Keratinocyte (primary cell): ENCODE results near the gene IL6R. TPM values are rescaled to one million over a fixed set of nuclear protein-coding genes. Genes with fewer than 3 reads are reported as not detected.
A peak's percentile ranks its signal among the peaks of the same experiment; 100 is the strongest.

Experiments used
- DNase-seq: peaks from one replicate; pipeline ENCODE4 v3.0.0-alpha.2; 2011; ENCODE audit warnings: low read depth, missing footprints, low spot score
- FAIRE-seq: peaks from 2 replicates; lab custom pipeline; 2011; peaks lifted over from hg19 to GRCh38; lab: Jason Lieb, UNC
- H2AFZ ChIP-seq: 2 replicates; pipeline ENCODE4 v1.6.0; 2012; ENCODE audit warnings: low read length, control low read depth, inconsistent platforms; ENCODE audit not compliant: control insufficient read depth
- H3K27ac ChIP-seq: 2 replicates; pipeline ENCODE4 v1.5.1; 2011; ENCODE audit warnings: low read length; ENCODE audit not compliant: control insufficient read depth, insufficient read depth
- H3K27me3 ChIP-seq: 3 replicates; pipeline ENCODE4 v1.6.0; 2011; ENCODE audit warnings: low read length; ENCODE audit not compliant: control insufficient read depth, insufficient read depth; ENCODE audit errors: extremely low read depth
- H3K36me3 ChIP-seq, 2 experiments: 2 replicates in 1 of 2; 3 replicates in 1 of 2; pipeline ENCODE4 v1.5.1; 2011; ENCODE audit warnings: low read length in 2 of 2, mild to moderate bottlenecking in 1 of 2; ENCODE audit not compliant: control insufficient read depth in 2 of 2, insufficient read depth in 2 of 2; ENCODE audit errors: extremely low read depth in 1 of 2
- H3K4me1 ChIP-seq: 3 replicates; pipeline ENCODE4 v1.5.1; 2011; ENCODE audit warnings: low read length; ENCODE audit not compliant: control insufficient read depth, insufficient read depth; ENCODE audit errors: extremely low read depth
- H3K4me2 ChIP-seq: 3 replicates; pipeline ENCODE4 v1.6.0; 2011; ENCODE audit warnings: low read depth, low read length; ENCODE audit not compliant: control insufficient read depth, insufficient read depth; ENCODE audit errors: extremely low read depth
- H3K4me3 ChIP-seq, 3 experiments: fragments of 200-600 bp in 1 of 3; sonication (generic) in 1 of 3; 2 replicates in 2 of 3; 3 replicates in 1 of 3; pipeline ENCODE4 v1.5.1; 2011 to 2016; ENCODE audit warnings: low read length in 3 of 3, mild to moderate bottlenecking in 3 of 3, control low read depth in 2 of 3, inconsistent platforms in 1 of 3, low read depth in 1 of 3, mixed read lengths in 1 of 3, mixed run types in 1 of 3, moderate library complexity in 1 of 3; ENCODE audit not compliant: control insufficient read depth in 2 of 3, insufficient read depth in 2 of 3; ENCODE audit errors: extremely low read depth in 1 of 3
- H3K79me2 ChIP-seq: 2 replicates; pipeline ENCODE4 v1.6.0; 2012; ENCODE audit warnings: low read length; ENCODE audit not compliant: control insufficient read depth, insufficient read depth
- H3K9ac ChIP-seq: 3 replicates; pipeline ENCODE4 v1.6.0; 2011; ENCODE audit warnings: low read length; ENCODE audit not compliant: control insufficient read depth, insufficient read depth; ENCODE audit errors: extremely low read depth
- H3K9me1 ChIP-seq: 3 replicates; pipeline ENCODE4 v1.6.0; 2011; ENCODE audit warnings: low read length; ENCODE audit not compliant: control insufficient read depth, insufficient read depth; ENCODE audit errors: extremely low read depth
- H3K9me3 ChIP-seq: 2 replicates; pipeline ENCODE4 v1.5.1; 2012; ENCODE audit warnings: low read depth, low read length; ENCODE audit not compliant: control insufficient read depth
- H4K20me1 ChIP-seq: 3 replicates; pipeline ENCODE4 v1.6.0; 2011; ENCODE audit warnings: low read length; ENCODE audit not compliant: control insufficient read depth, insufficient read depth; ENCODE audit errors: extremely low read depth
- EZH2 ChIP-seq: IDR thresholded peaks from one replicate; pipeline ENCODE4 v1.6.1; 2012; ENCODE audit warnings: inconsistent platforms, mild to moderate bottlenecking, low read length, moderate library complexity
- dilution Hi-C: fragments of 300-500 bp; cut with MboI; formaldehyde crosslinking; loops from one replicate; pipeline ENCODE4 v1.7.0; 2020; ENCODE audit warnings: low sequenced_read_pairs; ENCODE audit not compliant: extremely low pct_ligation_motif_present
- polyA plus RNA-seq, 5 experiments: library from polyadenylated mRNA; depleted of rRNA in 3 of 5; stranded (reverse) in 3 of 5; stranded (forward) in 1 of 5; unstranded in 1 of 5; fragments of >200 nt; gene quantifications; 1 replicate in 1 of 5; 2 replicates in 3 of 5; 3 replicates in 1 of 5; pipeline versions ENCODE4 v1.2.1 to v1.2.3, GENCODE V29; 2011 to 2012; ENCODE audit warnings: missing spikeins in 2 of 5, low read depth in 1 of 5, low replicate concordance in 1 of 5
- TF ChIP-seq, protein P1 (sequence below), 3 experiments: IDR thresholded peaks in 1 of 3; conservative IDR thresholded peaks in 1 of 3; optimal IDR thresholded peaks in 1 of 3; 2 replicates in 2 of 3; 3 replicates in 1 of 3; pipeline versions ENCODE3 to v1.5.1; 2011; ENCODE audit warnings: low read length in 3 of 3, mild to moderate bottlenecking in 3 of 3, moderate library complexity in 2 of 3, control low read depth in 1 of 3, inconsistent platforms in 1 of 3; ENCODE audit not compliant: insufficient read depth in 2 of 3; ENCODE audit errors: extremely low read depth in 1 of 3

IL6R gene
- polyA plus RNA-seq, 1 donor (not counting 4 experiments of a cell fraction or from before 2014, with no cell fraction given), result 12.6 TPM

- no peak overlapping the region for H3K4me2 ChIP-seq
- no peaks in the 10 kb centered on the region for H4K20me1 ChIP-seq
- H3K79me2 ChIP-seq, result no peaks in the 10 kb centered on the region
- H3K4me3 ChIP-seq, result no peak overlapping the region
- DNase-seq (no peak), FAIRE-seq (peak; percentile 17)
- H3K4me1 ChIP-seq, result peaks cover 4% of the 10 kb centered on the region
- no peak overlapping the region for H3K9ac ChIP-seq
- no peak overlapping the region for H3K27ac ChIP-seq
- peaks cover 40% of the 10 kb centered on the region for H3K27me3 ChIP-seq
- TF ChIP-seq, protein P1, sequence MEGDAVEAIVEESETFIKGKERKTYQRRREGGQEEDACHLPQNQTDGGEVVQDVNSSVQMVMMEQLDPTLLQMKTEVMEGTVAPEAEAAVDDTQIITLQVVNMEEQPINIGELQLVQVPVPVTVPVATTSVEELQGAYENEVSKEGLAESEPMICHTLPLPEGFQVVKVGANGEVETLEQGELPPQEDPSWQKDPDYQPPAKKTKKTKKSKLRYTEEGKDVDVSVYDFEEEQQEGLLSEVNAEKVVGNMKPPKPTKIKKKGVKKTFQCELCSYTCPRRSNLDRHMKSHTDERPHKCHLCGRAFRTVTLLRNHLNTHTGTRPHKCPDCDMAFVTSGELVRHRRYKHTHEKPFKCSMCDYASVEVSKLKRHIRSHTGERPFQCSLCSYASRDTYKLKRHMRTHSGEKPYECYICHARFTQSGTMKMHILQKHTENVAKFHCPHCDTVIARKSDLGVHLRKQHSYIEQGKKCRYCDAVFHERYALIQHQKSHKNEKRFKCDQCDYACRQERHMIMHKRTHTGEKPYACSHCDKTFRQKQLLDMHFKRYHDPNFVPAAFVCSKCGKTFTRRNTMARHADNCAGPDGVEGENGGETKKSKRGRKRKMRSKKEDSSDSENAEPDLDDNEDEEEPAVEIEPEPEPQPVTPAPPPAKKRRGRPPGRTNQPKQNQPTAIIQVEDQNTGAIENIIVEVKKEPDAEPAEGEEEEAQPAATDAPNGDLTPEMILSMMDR (optimal IDR thresholded peaks at IDR 0.05 in 1 of 3, IDR thresholded peaks at IDR 0.05 in 1 of 3, conservative IDR thresholded peaks at IDR 0.05 in 1 of 3; ENCODE audit: extremely low read depth in 1 of 3, insufficient read depth in 2 of 3, low read length in 3 of 3), result no peak
- TF ChIP-seq EZH2, result no peak
- dilution Hi-C loops, result no loop called here
- peaks cover 7% of the 10 kb centered on the region for H3K9me3 ChIP-seq
- H3K9me1 ChIP-seq, result no peaks in the 10 kb centered on the region
- no peak overlapping the region for H2AFZ ChIP-seq
- no peaks in the 10 kb centered on the region for H3K36me3 ChIP-seq
Measured at GRCh38 chr1:154499446-154499845, 94.3 kb downstream of the IL6R start.

DNA sequence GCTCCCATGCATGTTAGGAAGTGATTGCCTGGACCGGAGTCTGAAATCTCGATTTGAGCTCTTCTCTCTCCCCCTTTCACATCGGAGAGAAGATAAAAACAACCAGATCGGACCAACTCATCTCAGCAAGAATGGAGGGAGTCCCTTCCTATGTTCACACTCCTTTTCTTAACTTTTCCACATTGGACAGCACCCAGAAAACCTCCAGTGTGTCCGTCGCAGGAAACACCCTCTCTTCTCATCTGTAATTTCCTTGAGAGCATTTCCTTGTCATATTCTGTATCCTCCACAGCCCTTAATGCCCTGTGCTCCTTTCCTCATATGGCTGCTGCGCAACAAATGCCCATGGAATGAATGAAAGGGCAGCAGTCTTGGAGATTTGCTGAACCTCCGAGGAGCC lies 95.4 kb downstream of the IL6R start:
- no peak overlapping the region for H3K4me3 ChIP-seq
- TF ChIP-seq, protein P1 (optimal IDR thresholded peaks at IDR 0.05 in 1 of 3, IDR thresholded peaks at IDR 0.05 in 1 of 3, conservative IDR thresholded peaks at IDR 0.05 in 1 of 3; ENCODE audit: extremely low read depth in 1 of 3, insufficient read depth in 2 of 3, low read length in 3 of 3), result no peak
- TF ChIP-seq EZH2, result peak; percentile 23
- H3K36me3 ChIP-seq, result no peaks in the 10 kb centered on the region
- FAIRE-seq, result no peak
- peaks cover 7% of the 10 kb centered on the region for H3K9me3 ChIP-seq
- no peak overlapping the region for H3K9ac ChIP-seq
- no peak for DNase-seq
- H3K9me1 ChIP-seq, result no peaks in the 10 kb centered on the region
- H3K4me1 ChIP-seq, result peaks cover 4% of the 10 kb centered on the region
- H3K79me2 ChIP-seq, result no peaks in the 10 kb centered on the region
- no peak overlapping the region for H3K4me2 ChIP-seq
- dilution Hi-C loops, result no loop called here
- H4K20me1 ChIP-seq, result no peaks in the 10 kb centered on the region
- H3K27ac ChIP-seq, result no peak overlapping the region
- peaks cover 40% of the 10 kb centered on the region for H3K27me3 ChIP-seq
- no peak overlapping the region for H2AFZ ChIP-seq
